ENCODE data around the gene CNN1.

Gene CNN1

DNA sequence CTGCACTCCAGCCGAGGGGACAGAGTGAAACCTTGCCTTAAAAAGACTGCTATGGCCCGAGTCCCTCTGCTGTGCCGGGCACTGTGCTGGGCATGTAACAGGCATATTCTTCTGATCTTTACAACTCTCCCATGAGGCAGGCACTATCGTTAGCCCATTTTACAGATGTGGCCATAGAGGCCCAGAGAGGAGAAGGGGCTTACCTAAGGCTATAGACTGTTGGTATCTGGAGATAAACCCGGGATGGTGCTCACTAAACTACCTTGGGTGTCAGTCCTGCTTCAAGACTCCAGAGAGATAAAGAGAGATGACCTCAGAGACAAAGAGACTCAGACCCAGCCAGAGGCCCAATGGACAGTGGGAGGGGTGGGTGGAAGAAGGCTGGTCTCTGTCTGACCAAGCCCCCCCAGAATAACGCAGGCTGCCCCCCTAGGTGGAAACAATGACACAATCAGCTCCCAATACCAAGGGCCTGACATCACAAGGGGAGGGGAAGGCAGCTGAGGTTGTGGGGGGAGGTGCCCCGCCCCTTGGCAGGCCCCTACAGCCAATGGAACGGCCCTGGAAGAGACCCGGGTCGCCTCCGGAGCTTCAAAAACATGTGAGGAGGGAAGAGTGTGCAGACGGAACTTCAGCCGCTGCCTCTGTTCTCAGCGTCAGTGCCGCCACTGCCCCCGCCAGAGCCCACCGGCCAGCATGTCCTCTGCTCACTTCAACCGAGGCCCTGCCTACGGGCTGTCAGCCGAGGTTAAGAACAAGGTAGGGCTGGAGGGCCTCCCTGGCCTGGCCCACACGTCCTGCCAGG lies at the start of gene CNN1:
Gene CNN1 (plus strand): TSS at position 620 of the 805 bp plus-strand sequence. CDS start 77 bp downstream, at position 697.
- DNase-seq: no peak

- no peak for DNase-seq
Measured at GRCh38 chr19:11489378-11489777, 49.3 kb upstream of the CNN1 start.

DNA sequence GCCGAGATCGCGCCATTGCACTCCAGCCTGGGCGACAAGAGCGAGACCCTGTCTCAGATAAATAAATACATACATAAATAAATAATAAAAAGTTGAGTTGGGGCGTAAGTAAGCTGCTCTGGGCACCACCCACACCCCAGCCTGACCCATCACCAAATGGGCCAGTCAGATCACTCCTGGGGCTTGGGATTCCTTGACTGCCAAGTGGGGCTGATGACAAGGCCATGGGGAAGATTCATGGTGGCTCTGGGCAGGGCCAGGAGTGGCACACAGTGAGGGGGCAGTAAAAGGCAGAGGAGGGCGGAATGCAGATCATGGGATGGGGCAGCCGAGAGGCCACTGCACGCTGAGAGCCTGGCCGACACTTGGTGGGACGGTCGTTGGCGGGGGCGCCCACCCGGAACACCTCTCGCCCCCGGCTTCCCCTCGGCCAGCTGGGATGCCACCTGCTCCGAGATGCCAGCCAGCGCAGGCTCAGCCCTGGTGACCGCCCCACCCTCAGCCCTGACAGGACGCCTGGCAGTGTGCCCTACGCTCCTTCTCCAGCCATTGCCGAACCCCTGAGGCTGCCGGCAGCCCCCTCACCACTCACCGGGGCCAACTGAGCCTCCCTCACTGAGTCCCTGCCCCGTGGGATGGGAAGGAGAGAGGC lies 43.9 kb upstream of the CNN1 start:
- DNase-seq: no peak

DNA sequence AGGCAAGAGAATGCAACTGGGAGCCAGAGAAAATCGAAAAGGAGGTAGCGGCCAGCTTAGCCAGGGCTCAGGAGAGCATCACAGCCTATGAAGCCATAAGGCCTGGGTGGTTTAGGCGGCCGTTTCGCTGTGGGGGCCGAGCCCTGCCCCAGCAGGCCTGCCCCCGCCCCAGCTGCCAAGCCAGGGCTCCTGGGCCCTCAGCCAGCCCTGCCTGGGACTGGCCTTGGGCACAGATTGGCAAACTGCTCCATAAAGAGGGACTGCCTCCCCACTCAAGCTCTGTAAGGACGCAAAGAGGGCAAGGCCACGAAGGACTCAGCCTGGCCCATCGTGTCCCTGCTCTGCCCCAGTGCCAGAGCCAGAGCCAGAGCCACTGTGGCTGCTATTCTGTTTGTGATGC lies 43.2 kb upstream of the CNN1 start:
- DNase-seq: no peak

DNA sequence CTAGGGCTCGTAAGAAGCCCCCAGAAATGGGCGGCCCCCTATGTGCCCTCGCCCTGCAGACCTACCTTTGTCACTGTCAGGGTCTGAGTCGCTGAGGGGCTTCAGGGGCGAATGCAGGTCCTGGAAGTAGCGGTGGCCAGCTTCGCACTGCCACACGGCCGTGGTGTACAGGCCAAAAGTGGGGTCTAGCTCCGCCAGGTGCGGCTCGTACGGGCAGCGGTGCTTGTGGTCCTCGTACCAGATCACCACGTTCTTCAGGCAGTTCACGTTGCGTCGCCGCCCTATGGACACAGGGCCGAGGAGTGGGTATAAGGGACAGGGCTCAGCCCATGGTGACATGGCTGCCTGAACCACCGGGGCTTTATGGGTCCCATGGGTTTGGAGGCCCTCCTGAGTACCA lies 42.8 kb upstream of the CNN1 start:
- no peak for DNase-seq

- DNase-seq: peak; percentile 75
Measured at GRCh38 chr19:11496391-11497163, 42.1 kb upstream of the CNN1 start.

- no peak for DNase-seq
Measured at GRCh38 chr19:11499220-11499726, 39.4 kb upstream of the CNN1 start.

- no peak for DNase-seq
Measured at GRCh38 chr19:11499890-11500420, 38.7 kb upstream of the CNN1 start.

- DNase-seq: no peak
Measured at GRCh38 chr19:11504502-11505031, 34.1 kb upstream of the CNN1 start.

- DNase-seq: peak; percentile 96
Measured at GRCh38 chr19:11505032-11505503, 33.6 kb upstream of the CNN1 start.

DNA sequence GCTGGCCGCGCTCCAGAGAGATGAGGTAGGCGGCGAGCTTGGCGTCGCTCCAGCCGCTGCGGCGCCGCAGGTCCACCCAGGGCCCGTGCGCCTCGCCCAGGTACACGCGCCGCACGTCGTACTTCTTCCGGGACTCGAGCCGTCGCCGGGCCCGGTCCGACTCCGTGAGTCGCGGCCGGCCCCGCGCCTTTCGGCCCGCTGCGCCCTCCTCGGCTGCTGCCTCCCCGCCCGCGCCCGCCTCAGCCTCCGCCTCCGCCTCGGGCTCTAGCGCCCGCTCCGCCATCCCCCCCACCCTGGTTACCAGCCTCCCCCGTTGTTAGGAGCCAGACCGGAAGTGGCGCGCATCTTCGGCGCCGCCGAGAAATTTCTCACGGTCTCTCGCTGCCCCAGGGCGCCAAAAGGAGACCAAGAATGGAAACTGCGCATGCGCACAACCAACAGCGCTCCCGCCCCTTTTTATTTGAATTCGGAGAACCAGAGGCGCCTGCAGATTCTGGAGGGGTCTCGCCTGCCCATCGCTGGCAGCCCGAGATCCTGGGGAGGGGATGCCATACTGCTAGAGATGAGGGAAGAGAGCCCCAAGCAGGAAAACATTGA lies 33.0 kb upstream of the CNN1 start, which contains the start of gene ZNF653:
Gene ZNF653 (minus strand): TSS at position 336 of the 597 bp plus-strand sequence. CDS start 53 bp downstream, at position 283.
- DNase-seq: peak; percentile 97

DNA sequence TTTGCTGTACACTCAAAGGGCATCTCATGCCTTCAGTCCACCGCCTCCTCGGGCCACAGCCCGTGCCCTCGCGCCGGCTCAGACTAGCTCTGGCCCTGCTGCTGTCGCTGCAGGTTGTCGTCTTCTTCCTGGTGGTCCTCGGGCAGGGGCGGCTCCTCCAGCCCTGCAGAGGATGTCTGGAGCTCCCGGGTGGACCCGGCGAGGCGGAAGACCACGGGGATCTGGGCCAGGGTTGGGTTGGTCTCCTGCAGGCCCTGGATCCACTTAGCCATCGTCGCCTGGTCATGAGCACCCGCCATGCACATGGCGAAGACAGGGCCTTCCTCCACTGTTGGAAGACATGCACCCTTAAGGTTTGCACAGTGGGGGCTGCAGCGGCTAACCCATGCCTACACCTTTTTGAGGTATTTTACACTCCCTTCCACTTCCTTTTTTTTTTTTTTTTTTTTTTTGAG lies 32.5 kb upstream of the CNN1 start:
- no peak for DNase-seq

GRCh38 chr19:11506967-11507366 lies 31.7 kb upstream of the CNN1 start:
- DNase-seq: no peak

GRCh38 chr19:11507370-11508078 lies 31.1 kb upstream of the CNN1 start:
- no peak for DNase-seq

GRCh38 chr19:11510444-11510843 lies 28.2 kb upstream of the CNN1 start:
- DNase-seq: no peak

- DNase-seq: no peak
Measured at GRCh38 chr19:11513946-11514345, 24.7 kb upstream of the CNN1 start.

DNA sequence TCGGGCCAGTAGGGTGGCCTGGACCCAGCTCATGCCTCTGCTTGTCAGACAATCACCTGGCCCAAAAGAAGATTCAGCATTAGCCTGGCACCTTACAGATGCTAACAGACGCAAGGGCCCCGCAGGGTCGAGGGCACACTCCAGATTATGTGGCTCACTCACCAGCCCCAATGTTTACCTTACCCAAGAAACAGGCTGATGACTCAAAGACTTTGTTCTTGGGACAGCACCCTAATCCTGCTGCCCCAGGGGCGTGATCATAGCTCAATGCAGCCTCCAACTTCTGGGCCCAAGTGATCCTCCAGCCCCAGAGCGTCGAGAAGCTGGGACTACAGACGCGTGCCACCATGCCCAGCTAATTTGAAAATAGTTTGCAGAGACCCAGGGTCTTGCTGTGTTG lies 19.5 kb upstream of the CNN1 start:
- DNase-seq: no peak

DNA sequence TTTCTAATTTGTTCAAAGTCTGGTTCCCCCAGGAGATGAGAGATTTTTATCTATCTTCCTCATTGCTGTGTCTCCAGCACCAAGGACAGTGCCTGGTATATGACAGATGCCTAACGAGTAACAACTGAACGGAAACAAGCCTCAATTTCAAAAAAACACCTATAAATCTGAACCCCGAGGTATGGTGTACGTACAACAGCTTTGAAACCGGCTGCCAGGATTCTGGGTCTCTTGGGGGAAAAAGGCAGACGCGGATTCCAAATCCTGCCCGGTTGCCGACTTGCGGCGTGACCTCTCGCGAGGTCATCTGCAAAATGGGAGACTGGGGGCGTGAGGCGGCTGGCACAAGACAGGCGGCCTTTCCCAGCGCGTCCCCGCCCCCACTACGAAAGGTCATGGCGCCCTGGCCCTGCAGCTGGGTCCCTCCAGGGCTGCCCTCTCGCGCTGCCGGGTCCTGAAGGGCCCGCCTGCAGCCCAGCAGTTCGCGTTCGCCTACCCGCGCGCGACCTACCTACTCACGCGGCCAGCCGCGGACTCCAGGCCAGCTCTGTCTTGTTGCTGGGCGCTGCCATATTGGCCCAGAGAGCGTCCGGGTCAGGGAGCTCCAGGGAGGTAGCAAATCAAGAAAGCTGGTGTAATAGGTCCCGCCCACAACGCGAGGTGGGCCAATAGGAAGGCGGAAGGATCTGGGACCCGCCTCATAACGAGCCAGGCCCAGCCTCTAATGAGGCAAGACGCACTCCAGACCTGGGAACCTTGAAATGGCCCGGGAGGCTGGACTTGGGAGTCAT lies 9.9 kb upstream of the CNN1 start, which contains the start of gene ECSIT:
Gene ECSIT (minus strand): TSS at position 584 of the 791 bp plus-strand sequence. CDS start 9,964 bp downstream, outside the sequence.
- peak; percentile 99 for DNase-seq

DNA sequence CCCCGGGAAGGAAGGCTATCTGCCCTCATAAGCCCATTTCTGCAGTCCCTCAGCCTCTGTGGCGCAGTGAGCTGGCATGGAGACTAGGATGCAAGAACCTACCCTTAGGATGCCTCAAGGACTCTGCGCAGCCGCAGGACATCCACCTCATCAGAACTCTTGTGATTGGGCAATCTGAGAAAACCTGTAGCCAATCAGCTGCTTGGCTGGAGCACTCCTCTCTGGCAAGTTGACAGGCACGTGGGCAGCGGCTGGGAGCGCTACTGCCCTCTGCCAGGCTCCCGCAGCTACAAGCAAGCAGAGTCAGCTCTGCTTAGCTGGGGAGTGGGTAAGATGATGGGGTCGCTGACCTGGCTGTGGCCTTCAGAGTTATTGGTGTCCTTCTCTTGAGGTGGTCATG lies 8.2 kb upstream of the CNN1 start:
- DNase-seq: peak; percentile 67

DNA sequence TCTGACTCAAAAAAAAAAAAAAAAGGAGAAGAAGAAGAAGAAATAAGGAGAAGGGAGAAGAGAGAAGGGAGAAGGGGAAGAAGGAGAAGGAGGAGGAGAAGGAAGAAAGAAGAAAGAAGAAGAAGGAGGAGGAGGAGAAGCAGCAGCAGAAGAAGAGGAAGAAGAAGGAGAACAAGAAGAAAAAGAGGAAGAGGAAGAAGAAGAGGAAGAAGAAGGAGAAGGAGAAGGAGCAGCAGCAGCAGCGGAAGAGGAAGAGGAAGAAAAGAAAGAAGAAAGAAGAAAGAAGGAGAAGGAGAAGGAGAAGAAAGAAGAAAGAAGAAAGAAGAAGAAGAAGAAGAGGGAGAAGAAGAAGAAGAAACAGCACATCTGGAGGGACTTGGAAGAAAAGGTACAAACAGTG lies 4.1 kb upstream of the CNN1 start:
- no peak for DNase-seq
